Measurements from ENCODE around the gene PSME2.

The PSME2 gene

DNA sequence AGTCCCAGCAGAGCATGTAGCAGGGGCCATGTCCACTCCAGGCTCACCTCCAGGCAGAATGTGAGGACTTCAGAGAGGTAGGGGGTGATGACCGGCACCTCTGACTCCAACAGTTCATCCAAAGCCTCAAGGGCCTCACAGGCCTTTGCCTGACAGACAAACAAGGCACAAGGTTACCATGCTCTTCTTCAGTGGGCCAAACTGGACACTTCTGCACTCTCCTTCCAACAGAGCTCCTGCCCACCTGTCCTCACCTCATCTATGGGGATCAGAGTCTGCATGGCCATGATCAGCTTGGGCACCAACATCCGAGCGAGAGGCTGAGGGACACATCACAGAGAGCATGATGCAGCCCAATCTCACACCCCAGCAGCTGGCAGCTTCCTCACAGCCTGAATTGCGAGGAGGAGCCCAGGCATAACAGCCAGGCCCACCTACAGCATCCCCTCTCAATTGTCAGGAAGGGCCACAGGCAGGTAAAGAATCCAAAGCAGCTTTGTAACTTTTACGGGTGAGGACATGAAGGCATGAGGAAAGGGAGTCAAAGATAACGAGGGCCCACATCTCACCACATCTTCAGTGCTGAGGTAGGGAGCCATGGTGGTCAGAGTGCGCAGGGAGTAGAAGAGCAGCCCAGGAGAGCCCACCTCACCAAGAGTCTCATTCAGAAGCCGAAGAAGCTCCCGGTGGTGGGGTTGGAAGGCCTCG, 40.6 kb upstream of the PSME2 start:
- TF ChIP-seq, protein P1, sequence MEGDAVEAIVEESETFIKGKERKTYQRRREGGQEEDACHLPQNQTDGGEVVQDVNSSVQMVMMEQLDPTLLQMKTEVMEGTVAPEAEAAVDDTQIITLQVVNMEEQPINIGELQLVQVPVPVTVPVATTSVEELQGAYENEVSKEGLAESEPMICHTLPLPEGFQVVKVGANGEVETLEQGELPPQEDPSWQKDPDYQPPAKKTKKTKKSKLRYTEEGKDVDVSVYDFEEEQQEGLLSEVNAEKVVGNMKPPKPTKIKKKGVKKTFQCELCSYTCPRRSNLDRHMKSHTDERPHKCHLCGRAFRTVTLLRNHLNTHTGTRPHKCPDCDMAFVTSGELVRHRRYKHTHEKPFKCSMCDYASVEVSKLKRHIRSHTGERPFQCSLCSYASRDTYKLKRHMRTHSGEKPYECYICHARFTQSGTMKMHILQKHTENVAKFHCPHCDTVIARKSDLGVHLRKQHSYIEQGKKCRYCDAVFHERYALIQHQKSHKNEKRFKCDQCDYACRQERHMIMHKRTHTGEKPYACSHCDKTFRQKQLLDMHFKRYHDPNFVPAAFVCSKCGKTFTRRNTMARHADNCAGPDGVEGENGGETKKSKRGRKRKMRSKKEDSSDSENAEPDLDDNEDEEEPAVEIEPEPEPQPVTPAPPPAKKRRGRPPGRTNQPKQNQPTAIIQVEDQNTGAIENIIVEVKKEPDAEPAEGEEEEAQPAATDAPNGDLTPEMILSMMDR (IDR thresholded peaks at IDR 0.05; ENCODE audit: low read depth, low read length, missing control alignments): no peak
- Histone ChIP-seq H3K4me3 (ENCODE audit: low read depth, low read length) (no peak overlapping the region), H3K27me3 (replicated peaks) (no peaks in the 10 kb centered on the region), H3K27ac (no peak overlapping the region), H3K36me3 (replicated peaks) (peaks cover 51% of the 10 kb centered on the region)
- DNase-seq: no peak
- in situ Hi-C loops (cut with HindIII; ENCODE audit: low pct_ligation_motif_present, low sequenced_read_pairs): no loop called here

DNA sequence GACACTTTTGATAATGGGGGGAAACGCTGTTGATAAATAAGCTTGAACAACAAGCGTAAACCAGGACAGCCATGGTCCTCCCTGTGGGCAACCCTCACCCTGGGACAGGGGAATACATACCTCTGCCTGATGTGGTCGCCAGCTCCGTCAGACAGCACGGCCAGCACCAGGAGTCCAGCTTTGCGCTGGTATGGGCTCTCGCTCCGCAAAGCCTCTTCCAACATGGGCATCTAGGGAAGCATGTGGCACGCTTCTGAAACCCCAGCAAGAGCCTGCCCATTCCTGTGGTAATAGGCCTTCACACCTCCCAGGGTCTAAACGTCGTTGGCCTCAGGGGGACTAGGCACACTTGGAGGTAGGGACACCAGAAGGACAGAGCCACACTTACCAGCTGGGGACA, 39.3 kb upstream of the PSME2 start:
- Histone ChIP-seq H3K27me3 (replicated peaks) (no peaks in the 10 kb centered on the region), H3K36me3 (replicated peaks) (peaks cover 60% of the 10 kb centered on the region), H3K4me3 (ENCODE audit: low read depth, low read length) (no peak overlapping the region), H3K27ac (no peak overlapping the region)
- TF ChIP-seq, protein P1 (IDR thresholded peaks at IDR 0.05; ENCODE audit: low read depth, low read length, missing control alignments): no peak
- in situ Hi-C loops (cut with HindIII; ENCODE audit: low pct_ligation_motif_present, low sequenced_read_pairs): no loop called here
- DNase-seq: no peak

DNA sequence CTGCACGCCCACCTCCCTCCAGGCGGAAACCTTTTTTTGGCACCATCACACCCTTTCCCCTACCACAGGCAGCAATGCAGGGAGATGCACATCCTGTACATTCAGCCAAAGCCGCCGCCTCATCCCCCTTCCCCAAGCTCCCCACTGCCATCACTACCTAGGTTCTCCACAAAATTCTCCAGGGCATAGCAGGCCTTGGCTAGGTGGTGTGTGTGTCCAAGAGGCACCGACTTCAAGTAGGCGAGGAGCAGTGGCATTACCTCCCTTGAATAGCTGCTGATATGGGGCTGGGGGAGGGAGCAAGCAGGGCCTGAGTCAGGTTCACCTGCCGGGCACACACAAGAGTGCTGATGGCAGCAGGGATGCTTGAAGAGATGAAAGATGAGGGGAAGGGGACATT, 38.6 kb upstream of the PSME2 start:
- in situ Hi-C loops (cut with HindIII; ENCODE audit: low pct_ligation_motif_present, low sequenced_read_pairs): no loop called here
- DNase-seq: no peak
- Histone ChIP-seq H3K27me3 (replicated peaks) (no peaks in the 10 kb centered on the region), H3K36me3 (replicated peaks) (peaks cover 62% of the 10 kb centered on the region), H3K4me3 (ENCODE audit: low read depth, low read length) (no peak overlapping the region), H3K27ac (no peak overlapping the region)
- TF ChIP-seq, protein P1 (IDR thresholded peaks at IDR 0.05; ENCODE audit: low read depth, low read length, missing control alignments): no peak

DNA sequence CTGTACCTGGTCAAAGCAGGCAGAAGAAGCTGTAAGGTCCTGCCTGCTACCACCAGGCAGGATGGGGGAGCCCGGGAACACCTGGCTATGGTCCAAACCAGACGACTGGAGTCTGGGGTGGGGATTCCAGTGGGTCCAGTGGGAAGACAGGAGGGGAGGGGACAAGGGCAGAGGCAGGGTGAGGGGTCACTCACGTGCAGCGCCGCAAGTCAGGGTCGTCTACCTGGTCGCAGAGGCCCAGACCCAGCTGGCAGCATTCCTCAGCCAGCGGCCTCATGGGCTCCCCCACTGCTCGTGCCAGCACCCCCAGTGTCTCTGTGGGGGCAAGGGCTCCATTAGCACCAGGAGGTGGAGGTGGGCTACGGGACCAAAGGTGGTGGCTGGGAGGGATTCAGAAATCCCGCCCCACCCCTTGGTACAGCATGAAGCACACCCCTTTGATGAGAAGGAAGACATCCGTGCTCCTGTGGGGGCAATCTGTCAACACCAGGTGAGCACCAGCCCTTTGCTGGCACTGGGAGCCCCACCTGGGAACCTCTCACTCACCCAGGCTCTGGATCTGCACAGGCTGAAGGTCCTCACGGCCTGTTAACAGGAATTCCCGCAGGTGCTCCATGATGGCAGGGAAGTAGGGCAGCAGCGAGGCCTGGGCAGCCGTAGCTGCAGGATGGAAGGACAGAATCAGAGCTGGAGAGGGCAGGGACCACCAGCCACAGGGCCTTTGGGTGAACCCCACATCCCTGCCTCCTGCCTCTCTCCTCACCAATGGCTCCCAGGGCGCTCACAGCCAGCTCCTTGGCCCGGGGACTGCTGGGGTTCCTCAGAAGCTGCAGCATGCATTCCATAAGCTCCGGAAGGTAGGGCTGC, 37.9 kb upstream of the PSME2 start:
- no peak overlapping the region for H3K4me3 ChIP-seq (ENCODE audit: low read depth, low read length)
- H3K27ac ChIP-seq: no peak overlapping the region
- no peaks in the 10 kb centered on the region for H3K27me3 ChIP-seq (replicated peaks)
- no peak for DNase-seq
- peaks cover 69% of the 10 kb centered on the region for H3K36me3 ChIP-seq (replicated peaks)
- TF ChIP-seq, protein P1 (IDR thresholded peaks at IDR 0.05; ENCODE audit: low read depth, low read length, missing control alignments): no peak
- in situ Hi-C loops (cut with HindIII; ENCODE audit: low pct_ligation_motif_present, low sequenced_read_pairs): no loop called here

DNA sequence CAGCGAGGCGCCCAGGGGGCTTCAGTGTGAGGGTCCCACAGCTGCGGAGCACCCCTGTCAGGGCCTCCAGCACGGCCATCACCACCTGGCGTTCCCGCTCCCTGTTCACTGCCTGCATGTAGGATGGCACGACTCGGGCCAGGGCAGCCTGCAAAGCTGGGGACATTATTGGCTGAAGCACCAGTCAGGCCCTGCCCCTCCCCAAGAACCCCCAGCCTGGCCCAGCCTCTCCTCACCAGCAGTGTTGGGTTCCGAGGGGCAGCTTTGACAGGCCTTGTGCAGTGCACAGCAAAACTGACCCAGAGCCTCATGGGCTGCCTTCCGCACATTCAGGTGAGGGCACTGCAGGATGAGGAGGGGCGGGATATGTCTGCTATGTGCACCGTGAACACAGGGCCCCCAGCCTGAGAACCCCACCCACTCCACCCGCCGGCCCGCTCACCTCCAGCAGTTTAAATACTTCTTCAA, 36.6 kb upstream of the PSME2 start:
- in situ Hi-C loops (cut with HindIII; ENCODE audit: low pct_ligation_motif_present, low sequenced_read_pairs): no loop called here
- H3K4me3 ChIP-seq (ENCODE audit: low read depth, low read length): no peak overlapping the region
- no peaks in the 10 kb centered on the region for H3K27me3 ChIP-seq (replicated peaks)
- no peak overlapping the region for H3K27ac ChIP-seq
- peaks cover 80% of the 10 kb centered on the region for H3K36me3 ChIP-seq (replicated peaks)
- TF ChIP-seq, protein P1 (IDR thresholded peaks at IDR 0.05; ENCODE audit: low read depth, low read length, missing control alignments): no peak
- DNase-seq: no peak

All from brain microvascular endothelial cell (primary cell).